ENCODE measurements around the gene BBOX1.
"Not testable (repeated sequence)": the region's sequence is repeated elsewhere in the genome, so short reads cannot be mapped to it uniquely, and the experiment has no call there.

DNA sequence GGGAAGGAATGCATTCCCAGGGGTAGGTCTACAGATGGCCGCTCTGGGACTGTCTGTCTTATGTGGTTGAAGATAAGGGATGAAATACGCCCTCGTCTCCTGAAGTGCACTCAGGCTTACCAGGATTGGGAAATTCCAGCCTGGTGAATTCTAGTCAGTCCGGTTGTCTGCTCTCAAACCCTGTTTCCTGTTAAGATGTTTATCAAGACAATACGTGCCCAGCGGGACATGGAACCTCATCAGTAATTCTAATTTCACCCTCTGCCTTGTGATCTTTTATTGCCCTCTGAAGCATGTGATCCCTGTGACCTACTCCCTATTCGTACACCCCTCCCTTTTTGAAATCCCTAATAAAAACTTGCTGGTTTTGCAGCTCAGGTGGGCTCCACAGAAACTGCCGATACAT lies 95.3 kb downstream of the BBOX1 start:
- TF ChIP-seq, protein P1, sequence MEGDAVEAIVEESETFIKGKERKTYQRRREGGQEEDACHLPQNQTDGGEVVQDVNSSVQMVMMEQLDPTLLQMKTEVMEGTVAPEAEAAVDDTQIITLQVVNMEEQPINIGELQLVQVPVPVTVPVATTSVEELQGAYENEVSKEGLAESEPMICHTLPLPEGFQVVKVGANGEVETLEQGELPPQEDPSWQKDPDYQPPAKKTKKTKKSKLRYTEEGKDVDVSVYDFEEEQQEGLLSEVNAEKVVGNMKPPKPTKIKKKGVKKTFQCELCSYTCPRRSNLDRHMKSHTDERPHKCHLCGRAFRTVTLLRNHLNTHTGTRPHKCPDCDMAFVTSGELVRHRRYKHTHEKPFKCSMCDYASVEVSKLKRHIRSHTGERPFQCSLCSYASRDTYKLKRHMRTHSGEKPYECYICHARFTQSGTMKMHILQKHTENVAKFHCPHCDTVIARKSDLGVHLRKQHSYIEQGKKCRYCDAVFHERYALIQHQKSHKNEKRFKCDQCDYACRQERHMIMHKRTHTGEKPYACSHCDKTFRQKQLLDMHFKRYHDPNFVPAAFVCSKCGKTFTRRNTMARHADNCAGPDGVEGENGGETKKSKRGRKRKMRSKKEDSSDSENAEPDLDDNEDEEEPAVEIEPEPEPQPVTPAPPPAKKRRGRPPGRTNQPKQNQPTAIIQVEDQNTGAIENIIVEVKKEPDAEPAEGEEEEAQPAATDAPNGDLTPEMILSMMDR (IDR thresholded peaks at IDR 0.05) = not testable (repeated sequence)
- not testable (repeated sequence) for TF ChIP-seq POLR2A, POLR2AphosphoS5 (IDR thresholded peaks at IDR 0.05)

All from upper lobe of left lung (tissue), 4 donors.